Measurements from ENCODE around the gene RPL39L.

GRCh38 chr3:187169231-187169960 is 30.1 kb upstream of the RPL39L start:
- TF ChIP-seq ZC3H13 (CRISPR knock-in tag; IDR thresholded peaks at IDR 0.05) (no peak), ZNF530 (CRISPR knock-in tag; IDR thresholded peaks at IDR 0.05; ENCODE audit: low read depth) (no peak), CTCF (CRISPR knock-in tag; IDR thresholded peaks at IDR 0.05) (no peak), LBX2 (CRISPR knock-in tag; IDR thresholded peaks at IDR 0.05; ENCODE audit: borderline replicate concordance) (no peak), SMC3 (IDR thresholded peaks at IDR 0.05; ENCODE audit: low read length) (no peak), RELA (CRISPR knock-in tag; IDR thresholded peaks at IDR 0.05) (no peak), THRA (CRISPR knock-in tag; IDR thresholded peaks at IDR 0.05; ENCODE audit: borderline replicate concordance) (no peak), MYNN (CRISPR knock-in tag; IDR thresholded peaks at IDR 0.05; ENCODE audit: low read depth) (no peak), ZNF430 (CRISPR knock-in tag; IDR thresholded peaks at IDR 0.05) (no peak), HMGXB4 (CRISPR knock-in tag; IDR thresholded peaks at IDR 0.05; ENCODE audit: borderline replicate concordance in 1 of 2, low read depth in 1 of 2) (no peak), ZNF232 (CRISPR knock-in tag; IDR thresholded peaks at IDR 0.05; ENCODE audit: borderline replicate concordance) (no peak), MED8 (CRISPR knock-in tag; IDR thresholded peaks at IDR 0.05; ENCODE audit: insufficient replicate concordance) (no peak), PREB (CRISPR knock-in tag; IDR thresholded peaks at IDR 0.05) (no peak), POLR2A (IDR thresholded peaks at IDR 0.05; ENCODE audit: insufficient read depth in 1 of 2, low read depth in 2 of 2, low read length in 2 of 2) (no peak)

Measured in HepG2 (cell line).